Keratinocyte (primary cell): ENCODE data around the gene PDE6D. TPM values are rescaled to one million over a fixed set of nuclear protein-coding genes. Genes with fewer than 3 reads are reported as not detected.
A peak's percentile ranks its signal among the peaks of the same experiment; 100 is the strongest.

Experiments
- DNase-seq: peaks from one replicate; pipeline ENCODE4 v3.0.0-alpha.2; 2011; ENCODE audit warnings: low read depth, missing footprints, low spot score
- FAIRE-seq: peaks from 2 replicates; lab custom pipeline; 2011; peaks lifted over from hg19 to GRCh38; lab: Jason Lieb, UNC
- H2AFZ ChIP-seq: 2 replicates; pipeline ENCODE4 v1.6.0; 2012; ENCODE audit warnings: low read length, control low read depth, inconsistent platforms; ENCODE audit not compliant: control insufficient read depth
- H3K27ac ChIP-seq: 2 replicates; pipeline ENCODE4 v1.5.1; 2011; ENCODE audit warnings: low read length; ENCODE audit not compliant: control insufficient read depth, insufficient read depth
- H3K27me3 ChIP-seq: 3 replicates; pipeline ENCODE4 v1.6.0; 2011; ENCODE audit warnings: low read length; ENCODE audit not compliant: control insufficient read depth, insufficient read depth; ENCODE audit errors: extremely low read depth
- H3K36me3 ChIP-seq, 2 experiments: 2 replicates in 1 of 2; 3 replicates in 1 of 2; pipeline ENCODE4 v1.5.1; 2011; ENCODE audit warnings: low read length in 2 of 2, mild to moderate bottlenecking in 1 of 2; ENCODE audit not compliant: control insufficient read depth in 2 of 2, insufficient read depth in 2 of 2; ENCODE audit errors: extremely low read depth in 1 of 2
- H3K4me1 ChIP-seq: 3 replicates; pipeline ENCODE4 v1.5.1; 2011; ENCODE audit warnings: low read length; ENCODE audit not compliant: control insufficient read depth, insufficient read depth; ENCODE audit errors: extremely low read depth
- H3K4me2 ChIP-seq: 3 replicates; pipeline ENCODE4 v1.6.0; 2011; ENCODE audit warnings: low read depth, low read length; ENCODE audit not compliant: control insufficient read depth, insufficient read depth; ENCODE audit errors: extremely low read depth
- H3K4me3 ChIP-seq, 3 experiments: fragments of 200-600 bp in 1 of 3; sonication (generic) in 1 of 3; 2 replicates in 2 of 3; 3 replicates in 1 of 3; pipeline ENCODE4 v1.5.1; 2011 to 2016; ENCODE audit warnings: low read length in 3 of 3, mild to moderate bottlenecking in 3 of 3, control low read depth in 2 of 3, inconsistent platforms in 1 of 3, low read depth in 1 of 3, mixed read lengths in 1 of 3, mixed run types in 1 of 3, moderate library complexity in 1 of 3; ENCODE audit not compliant: control insufficient read depth in 2 of 3, insufficient read depth in 2 of 3; ENCODE audit errors: extremely low read depth in 1 of 3
- H3K79me2 ChIP-seq: 2 replicates; pipeline ENCODE4 v1.6.0; 2012; ENCODE audit warnings: low read length; ENCODE audit not compliant: control insufficient read depth, insufficient read depth
- H3K9ac ChIP-seq: 3 replicates; pipeline ENCODE4 v1.6.0; 2011; ENCODE audit warnings: low read length; ENCODE audit not compliant: control insufficient read depth, insufficient read depth; ENCODE audit errors: extremely low read depth
- H3K9me1 ChIP-seq: 3 replicates; pipeline ENCODE4 v1.6.0; 2011; ENCODE audit warnings: low read length; ENCODE audit not compliant: control insufficient read depth, insufficient read depth; ENCODE audit errors: extremely low read depth
- H3K9me3 ChIP-seq: 2 replicates; pipeline ENCODE4 v1.5.1; 2012; ENCODE audit warnings: low read depth, low read length; ENCODE audit not compliant: control insufficient read depth
- H4K20me1 ChIP-seq: 3 replicates; pipeline ENCODE4 v1.6.0; 2011; ENCODE audit warnings: low read length; ENCODE audit not compliant: control insufficient read depth, insufficient read depth; ENCODE audit errors: extremely low read depth
- CTCF ChIP-seq, 3 experiments: IDR thresholded peaks in 1 of 3; conservative IDR thresholded peaks in 1 of 3; optimal IDR thresholded peaks in 1 of 3; 2 replicates in 2 of 3; 3 replicates in 1 of 3; pipeline versions ENCODE3 to v1.5.1; 2011; ENCODE audit warnings: low read length in 3 of 3, mild to moderate bottlenecking in 3 of 3, moderate library complexity in 2 of 3, control low read depth in 1 of 3, inconsistent platforms in 1 of 3; ENCODE audit not compliant: insufficient read depth in 2 of 3; ENCODE audit errors: extremely low read depth in 1 of 3
- EZH2 ChIP-seq: IDR thresholded peaks from one replicate; pipeline ENCODE4 v1.6.1; 2012; ENCODE audit warnings: inconsistent platforms, mild to moderate bottlenecking, low read length, moderate library complexity
- dilution Hi-C: fragments of 300-500 bp; cut with MboI; formaldehyde crosslinking; loops from one replicate; pipeline ENCODE4 v1.7.0; 2020; ENCODE audit warnings: low sequenced_read_pairs; ENCODE audit not compliant: extremely low pct_ligation_motif_present
- polyA plus RNA-seq, 5 experiments: library from polyadenylated mRNA; depleted of rRNA in 3 of 5; stranded (reverse) in 3 of 5; stranded (forward) in 1 of 5; unstranded in 1 of 5; fragments of >200 nt; gene quantifications; 1 replicate in 1 of 5; 2 replicates in 3 of 5; 3 replicates in 1 of 5; pipeline versions ENCODE4 v1.2.1 to v1.2.3, GENCODE V29; 2011 to 2012; ENCODE audit warnings: missing spikeins in 2 of 5, low read depth in 1 of 5, low replicate concordance in 1 of 5

Gene PDE6D
- polyA plus RNA-seq, 1 donor (not counting 4 experiments of a cell fraction or from before 2014, with no cell fraction given) = 31.6 TPM

GRCh38 chr2:231685349-231686191 is 95.5 kb downstream of the PDE6D start:
- Histone ChIP-seq H3K9me1 (no peaks in the 10 kb centered on the region), H3K9me3 (no peaks in the 10 kb centered on the region), H3K27me3 (no peaks in the 10 kb centered on the region), H3K4me2 (no peak overlapping the region), H3K79me2 (no peaks in the 10 kb centered on the region), H3K36me3 (no peaks in the 10 kb centered on the region), H3K9ac (no peak overlapping the region), H3K4me3 (no peak overlapping the region), H4K20me1 (no peaks in the 10 kb centered on the region), H3K4me1 (peaks cover under 1% of the 10 kb centered on the region), H2AFZ (no peak overlapping the region), H3K27ac (no peak overlapping the region)
- peak; percentile 16 to 25 (median 24) for TF ChIP-seq CTCF (optimal IDR thresholded peaks at IDR 0.05 in 1 of 3, IDR thresholded peaks at IDR 0.05 in 1 of 3, conservative IDR thresholded peaks at IDR 0.05 in 1 of 3; ENCODE audit: extremely low read depth in 1 of 3, insufficient read depth in 2 of 3, low read length in 3 of 3)
- no peak for TF ChIP-seq EZH2
- dilution Hi-C loops = no loop called here
- DNase-seq (no peak), FAIRE-seq (no peak)

GRCh38 chr2:231684314-231685223 is 96.5 kb downstream of the PDE6D start:
- H3K79me2 ChIP-seq = no peaks in the 10 kb centered on the region
- dilution Hi-C loops = no loop called here
- no peaks in the 10 kb centered on the region for H3K36me3 ChIP-seq
- H3K27ac ChIP-seq = no peak overlapping the region
- TF ChIP-seq EZH2 (no peak), CTCF (optimal IDR thresholded peaks at IDR 0.05 in 1 of 3, IDR thresholded peaks at IDR 0.05 in 1 of 3, conservative IDR thresholded peaks at IDR 0.05 in 1 of 3; ENCODE audit: extremely low read depth in 1 of 3, insufficient read depth in 2 of 3, low read length in 3 of 3) (no peak)
- no peak overlapping the region for H3K4me3 ChIP-seq
- H3K27me3 ChIP-seq = no peaks in the 10 kb centered on the region
- no peak overlapping the region for H3K4me2 ChIP-seq
- no peak for FAIRE-seq
- peaks cover 9% of the 10 kb centered on the region for H3K4me1 ChIP-seq
- H3K9me1 ChIP-seq = no peaks in the 10 kb centered on the region
- no peak for DNase-seq
- H3K9ac ChIP-seq = no peak overlapping the region
- no peaks in the 10 kb centered on the region for H3K9me3 ChIP-seq
- no peak overlapping the region for H2AFZ ChIP-seq
- no peaks in the 10 kb centered on the region for H4K20me1 ChIP-seq
